ENCODE measurements around the gene COL23A1.

COL23A1 gene

DNA sequence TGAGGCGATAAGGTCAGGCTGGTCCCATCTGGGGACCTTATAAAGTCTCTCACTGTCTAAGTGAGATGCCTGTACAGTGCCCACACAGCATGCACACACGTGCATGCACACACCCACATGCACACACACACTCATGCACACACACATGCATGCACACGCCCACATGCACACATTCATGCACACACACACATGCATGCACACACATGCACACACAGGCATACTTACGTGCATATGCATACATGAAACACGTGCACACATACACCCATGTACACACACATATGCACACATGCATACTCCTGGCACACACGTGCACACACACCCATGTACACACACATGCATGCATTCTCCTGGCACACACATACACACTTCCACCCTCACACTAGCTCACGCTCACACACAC lies 12.2 kb downstream of the COL23A1 start:
- Mint-ChIP-seq H3K36me3 (ENCODE audit: low read depth) (no peaks in the 10 kb centered on the region), H3K27ac (no peak overlapping the region), H3K4me1 (ENCODE audit: low read depth) (no peaks in the 10 kb centered on the region), H3K4me3 (no peak overlapping the region), H3K9me3 (no peaks in the 10 kb centered on the region), H3K27me3 (ENCODE audit: low read depth) (peaks cover 30% of the 10 kb centered on the region)

DNA sequence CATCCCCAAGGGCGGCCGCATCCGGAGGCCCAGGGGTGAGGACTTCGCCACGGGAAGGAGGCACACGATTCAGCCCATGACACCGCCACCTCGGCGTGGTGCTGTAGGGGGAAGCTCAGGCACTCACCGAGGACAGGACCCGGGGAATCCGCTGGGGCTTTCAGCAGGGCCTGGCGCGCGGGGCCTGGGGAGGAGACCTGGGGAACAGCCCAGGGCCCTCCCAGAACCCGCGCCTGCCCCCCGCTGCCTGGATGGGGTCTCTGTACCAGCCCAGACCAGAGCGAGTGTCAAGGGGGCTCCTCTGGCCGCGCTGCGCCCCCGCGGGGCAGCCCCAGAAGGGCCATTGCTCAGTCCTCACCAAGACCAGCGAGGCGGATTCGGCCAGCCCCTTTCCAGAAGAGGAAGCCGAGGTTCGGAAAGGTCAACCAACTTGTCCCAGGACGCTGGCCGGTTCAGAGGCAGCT lies 12.8 kb downstream of the COL23A1 start:
- peaks cover 33% of the 10 kb centered on the region for H3K27me3 Mint-ChIP-seq (ENCODE audit: low read depth)
- no peaks in the 10 kb centered on the region for H3K4me1 Mint-ChIP-seq (ENCODE audit: low read depth)
- H3K9me3 Mint-ChIP-seq, result no peaks in the 10 kb centered on the region
- H3K36me3 Mint-ChIP-seq (ENCODE audit: low read depth), result no peaks in the 10 kb centered on the region
- H3K4me3 Mint-ChIP-seq, result no peak overlapping the region
- H3K27ac Mint-ChIP-seq, result no peak overlapping the region

DNA sequence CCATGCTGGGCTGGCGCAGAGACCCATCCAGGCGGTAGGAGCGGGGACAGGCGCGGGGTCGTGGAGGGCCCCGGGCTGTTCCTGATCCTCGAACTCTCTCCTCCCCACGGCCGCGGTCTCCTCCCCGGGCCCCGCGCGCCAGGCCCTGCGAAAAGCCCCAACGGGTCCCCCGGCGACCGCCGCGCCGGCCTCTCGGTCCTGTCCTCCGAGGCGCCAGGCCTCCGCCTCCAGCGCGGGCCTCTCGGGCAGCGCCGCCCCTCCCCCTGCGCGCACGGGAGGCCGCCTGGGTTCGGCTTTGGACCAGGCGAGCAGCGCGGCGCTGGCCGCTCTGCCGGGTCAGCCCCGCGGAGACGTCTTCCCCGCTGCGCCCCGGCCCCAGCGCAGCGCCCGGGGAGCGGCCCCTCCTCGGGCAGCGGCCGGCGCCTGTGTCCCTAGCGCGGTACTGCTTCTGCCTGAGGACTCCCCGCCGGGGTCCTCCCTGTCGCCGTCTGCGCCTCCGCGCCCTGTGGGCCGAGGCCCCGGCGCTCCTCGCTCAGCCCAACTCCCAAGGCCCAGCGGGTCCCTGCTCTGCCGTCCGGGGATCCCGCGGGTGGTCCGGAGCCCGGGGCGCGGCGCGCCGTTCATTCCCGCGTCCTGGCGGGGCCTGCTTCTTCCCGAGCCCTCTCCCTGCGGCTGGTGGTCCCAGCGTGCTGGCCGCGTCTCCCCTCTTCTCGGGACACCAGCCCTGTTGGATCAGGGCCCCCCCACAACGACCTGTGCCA lies 13.4 kb downstream of the COL23A1 start:
- Mint-ChIP-seq H3K4me3 (no peak overlapping the region), H3K9me3 (no peaks in the 10 kb centered on the region), H3K27me3 (ENCODE audit: low read depth) (peaks cover 33% of the 10 kb centered on the region), H3K4me1 (ENCODE audit: low read depth) (no peaks in the 10 kb centered on the region), H3K36me3 (ENCODE audit: low read depth) (no peaks in the 10 kb centered on the region), H3K27ac (no peak overlapping the region)

DNA sequence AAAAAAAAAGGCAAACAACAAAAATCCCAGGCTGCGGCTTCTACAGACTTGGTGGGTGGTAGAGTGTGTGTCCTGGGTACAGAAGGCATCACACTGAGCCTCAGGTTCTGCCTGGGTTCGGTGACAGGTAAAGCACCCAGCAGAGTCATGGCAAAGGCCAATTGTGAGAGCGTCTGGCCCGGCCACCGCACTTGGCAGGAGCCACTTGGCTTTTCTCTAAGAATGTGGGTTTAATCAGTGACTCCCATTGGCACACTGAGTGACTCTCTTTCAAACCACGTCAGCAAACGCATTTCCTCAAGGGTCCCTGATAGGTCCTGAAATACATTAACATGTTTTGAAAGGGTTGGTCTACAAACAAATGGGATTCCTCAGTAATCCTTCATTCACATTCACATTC lies 17.0 kb downstream of the COL23A1 start:
- Mint-ChIP-seq H3K27me3 (ENCODE audit: low read depth) (peaks cover 35% of the 10 kb centered on the region), H3K4me3 (no peak overlapping the region)

DNA sequence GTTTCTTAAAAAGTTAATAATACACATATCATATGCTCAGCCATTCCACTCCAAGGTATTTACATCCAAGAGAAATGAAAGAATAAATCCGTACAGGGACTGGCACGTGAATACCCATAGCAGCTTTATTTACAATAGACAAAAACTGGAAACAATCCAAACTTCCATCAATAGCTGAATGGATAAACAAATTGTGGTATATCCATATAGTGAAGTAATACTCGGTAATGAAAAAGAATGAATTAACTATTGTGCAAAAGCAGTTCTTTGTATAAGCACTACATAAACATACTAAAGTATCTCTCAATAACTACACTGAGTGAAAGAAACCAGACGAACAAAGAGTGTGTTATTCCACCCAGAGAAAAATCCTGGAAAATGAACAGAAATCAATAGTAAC lies 17.6 kb downstream of the COL23A1 start:
- H3K27me3 Mint-ChIP-seq (ENCODE audit: low read depth), result peaks cover 32% of the 10 kb centered on the region
- H3K4me3 Mint-ChIP-seq, result no peak overlapping the region
- no peaks in the 10 kb centered on the region for H3K36me3 Mint-ChIP-seq (ENCODE audit: low read depth)
- H3K27ac Mint-ChIP-seq, result no peak overlapping the region
- no peaks in the 10 kb centered on the region for H3K4me1 Mint-ChIP-seq (ENCODE audit: low read depth)
- H3K9me3 Mint-ChIP-seq, result peaks cover 3% of the 10 kb centered on the region

More for the DNA sequence above, 17.0 kb downstream of the COL23A1 start:
- Mint-ChIP-seq H3K9me3 (peaks cover 3% of the 10 kb centered on the region), H3K4me1 (ENCODE audit: low read depth) (no peaks in the 10 kb centered on the region), H3K27ac (no peak overlapping the region), H3K36me3 (ENCODE audit: low read depth) (no peaks in the 10 kb centered on the region)

DNA sequence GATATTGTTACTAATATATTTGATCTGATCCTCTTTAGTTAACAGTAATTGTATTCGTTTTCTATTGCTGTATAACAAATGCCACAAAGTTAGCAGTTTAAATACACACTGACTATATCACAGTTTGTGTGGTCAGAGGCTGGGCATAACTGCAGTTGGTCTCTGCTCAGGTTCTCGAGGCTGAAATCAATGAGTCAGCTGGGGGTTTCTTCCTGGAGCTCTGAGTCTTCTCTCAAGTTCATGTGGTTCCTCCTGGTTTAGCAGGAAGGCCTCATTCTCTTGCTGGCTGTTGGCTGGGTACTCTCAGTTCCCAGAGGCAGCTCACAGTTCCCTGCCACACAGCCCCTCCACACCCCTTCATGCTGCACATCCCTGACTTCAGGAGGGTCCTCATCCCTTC lies 20.7 kb downstream of the COL23A1 start:
- peaks cover 3% of the 10 kb centered on the region for H3K9me3 Mint-ChIP-seq

DNA sequence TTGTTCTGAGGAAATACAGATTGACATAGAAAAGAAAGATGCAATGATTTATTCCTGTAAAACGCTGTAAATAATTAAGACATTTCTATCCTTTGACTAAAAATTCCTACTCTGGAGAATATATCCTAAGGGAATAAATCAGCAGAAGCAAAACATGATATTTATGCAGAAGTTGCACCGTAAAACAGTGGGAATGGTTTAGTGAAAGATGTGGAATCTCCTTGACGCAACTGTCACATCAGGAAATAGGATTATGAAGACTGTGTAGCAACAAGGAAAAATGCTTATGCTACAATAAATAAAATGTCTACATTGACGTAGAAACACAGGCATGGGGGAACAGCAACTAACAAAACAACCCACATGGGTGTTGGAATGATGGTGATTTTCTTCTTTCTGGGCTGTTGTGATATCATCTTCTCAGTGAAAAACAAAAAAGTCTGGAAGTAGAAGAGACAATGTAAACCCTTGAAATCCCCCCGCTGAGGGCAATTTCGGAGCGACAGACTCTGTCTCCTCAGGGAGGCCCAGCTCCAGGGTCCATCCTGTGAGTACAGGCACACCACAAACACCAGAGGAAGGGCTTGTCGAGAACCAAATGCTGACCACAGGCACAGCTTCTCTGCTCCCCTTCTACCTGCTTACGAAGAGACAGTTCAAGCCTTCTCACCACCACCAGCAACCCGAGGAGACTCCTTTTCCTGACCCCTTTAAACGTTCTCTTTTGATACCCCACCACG lies 25.2 kb downstream of the COL23A1 start:
- no peaks in the 10 kb centered on the region for H3K36me3 Mint-ChIP-seq (ENCODE audit: low read depth)
- no peaks in the 10 kb centered on the region for H3K9me3 Mint-ChIP-seq

More for the DNA sequence above, 20.7 kb downstream of the COL23A1 start:
- H3K27ac Mint-ChIP-seq, result no peak overlapping the region
- H3K36me3 Mint-ChIP-seq (ENCODE audit: low read depth), result no peaks in the 10 kb centered on the region
- H3K4me1 Mint-ChIP-seq (ENCODE audit: low read depth), result no peaks in the 10 kb centered on the region
- H3K4me3 Mint-ChIP-seq, result no peak overlapping the region
- H3K27me3 Mint-ChIP-seq (ENCODE audit: low read depth), result peaks cover 19% of the 10 kb centered on the region

DNA sequence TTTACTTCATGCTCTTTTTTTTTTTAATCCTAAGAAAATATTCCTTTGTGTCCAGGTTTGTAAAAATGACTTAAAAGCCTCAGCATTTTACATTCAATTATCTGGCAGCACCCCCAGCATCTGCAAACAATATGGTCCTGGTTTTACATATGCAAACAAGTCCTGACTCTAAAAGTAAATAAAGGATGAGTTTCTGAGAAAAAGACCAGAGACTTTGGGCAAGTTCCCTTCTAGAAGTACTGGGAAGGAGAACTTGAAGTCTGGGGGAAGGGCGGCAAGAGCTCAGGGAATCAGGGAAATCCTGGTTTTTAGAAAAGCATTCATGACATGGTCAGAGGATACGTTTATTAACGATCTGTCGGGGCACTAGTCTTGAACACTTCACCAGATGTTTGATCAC lies 25.8 kb downstream of the COL23A1 start:
- no peaks in the 10 kb centered on the region for H3K36me3 Mint-ChIP-seq (ENCODE audit: low read depth)
- no peak overlapping the region for H3K27ac Mint-ChIP-seq
- H3K4me1 Mint-ChIP-seq (ENCODE audit: low read depth), result no peaks in the 10 kb centered on the region
- no peaks in the 10 kb centered on the region for H3K9me3 Mint-ChIP-seq
- no peak overlapping the region for H3K4me3 Mint-ChIP-seq
- H3K27me3 Mint-ChIP-seq (ENCODE audit: low read depth), result peaks cover 16% of the 10 kb centered on the region

More for the DNA sequence above, 25.2 kb downstream of the COL23A1 start:
- Mint-ChIP-seq H3K4me1 (ENCODE audit: low read depth) (no peaks in the 10 kb centered on the region), H3K4me3 (no peak overlapping the region), H3K27me3 (ENCODE audit: low read depth) (peaks cover 16% of the 10 kb centered on the region), H3K27ac (no peak overlapping the region)

DNA sequence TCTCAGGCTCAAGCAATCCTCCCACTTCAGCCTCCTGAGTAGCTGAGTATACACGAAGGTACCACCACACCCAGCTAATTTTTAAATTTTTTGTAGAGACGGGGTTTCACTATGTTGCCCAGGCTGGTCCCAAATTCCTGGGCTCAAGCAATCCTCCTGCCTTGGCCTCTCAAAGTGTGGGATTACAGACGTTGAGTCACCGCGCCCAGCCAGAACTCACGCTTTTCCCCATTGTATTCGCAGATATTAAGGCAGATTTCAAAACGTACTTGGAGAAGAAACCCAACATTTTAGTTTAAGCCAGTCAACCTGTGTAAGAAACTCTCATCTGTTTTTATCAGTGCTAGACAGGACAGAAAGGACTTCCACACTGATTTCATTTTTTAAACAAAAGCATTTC lies 26.6 kb downstream of the COL23A1 start:
- Mint-ChIP-seq H3K9me3 (no peaks in the 10 kb centered on the region), H3K36me3 (ENCODE audit: low read depth) (no peaks in the 10 kb centered on the region), H3K27ac (no peak overlapping the region), H3K27me3 (ENCODE audit: low read depth) (peaks cover 16% of the 10 kb centered on the region), H3K4me3 (no peak overlapping the region), H3K4me1 (ENCODE audit: low read depth) (no peaks in the 10 kb centered on the region)

DNA sequence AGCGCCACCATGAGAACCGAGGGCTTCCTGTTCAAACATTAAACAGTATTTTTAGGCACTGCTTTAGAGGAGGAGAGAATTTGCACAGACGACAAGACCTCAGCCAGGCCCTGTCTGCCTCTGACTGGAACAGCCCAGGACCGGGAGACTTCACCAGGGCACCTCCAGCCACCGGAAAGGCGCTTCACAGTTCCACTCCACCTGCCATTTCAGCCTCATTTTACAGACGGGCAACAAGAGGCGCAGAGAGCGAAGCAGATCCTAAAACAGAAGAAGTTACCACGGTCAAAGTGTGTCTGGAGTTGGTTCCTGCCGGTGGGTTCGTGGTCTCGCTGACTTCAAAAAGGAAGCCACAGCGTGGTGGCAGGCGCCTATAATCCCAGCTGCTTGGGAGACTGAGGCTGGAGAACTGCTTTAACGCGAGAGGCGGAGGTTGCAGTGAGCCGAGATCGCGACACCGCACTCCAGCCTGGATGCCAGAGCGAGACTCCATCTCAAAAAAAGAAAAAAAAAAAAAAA lies 28.4 kb downstream of the COL23A1 start:
- Mint-ChIP-seq H3K9me3 (no peaks in the 10 kb centered on the region), H3K4me3 (no peak overlapping the region), H3K27ac (no peak overlapping the region), H3K36me3 (ENCODE audit: low read depth) (no peaks in the 10 kb centered on the region), H3K27me3 (ENCODE audit: low read depth) (peaks cover 16% of the 10 kb centered on the region), H3K4me1 (ENCODE audit: low read depth) (no peaks in the 10 kb centered on the region)

DNA sequence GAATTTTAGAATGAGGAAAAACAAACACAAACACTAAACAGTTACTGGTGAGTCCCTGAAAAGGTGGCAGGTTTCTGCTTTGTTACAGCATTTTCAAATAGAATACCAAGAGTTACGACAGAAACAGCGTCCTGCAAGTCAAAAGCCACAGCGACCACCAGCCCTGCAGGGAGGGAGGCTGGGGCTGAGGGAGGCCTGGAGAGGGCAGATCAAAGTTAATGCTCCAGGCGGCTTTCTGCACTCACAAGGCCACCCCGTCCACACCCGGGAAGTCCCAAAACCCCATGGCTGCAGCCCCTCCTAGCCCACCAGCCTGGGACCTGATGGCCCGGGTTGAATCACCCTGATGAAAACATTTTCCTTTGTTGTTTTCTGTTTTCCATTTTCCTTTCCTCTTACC lies 29.3 kb downstream of the COL23A1 start:
- Mint-ChIP-seq H3K27me3 (ENCODE audit: low read depth) (peaks cover 16% of the 10 kb centered on the region), H3K27ac (no peak overlapping the region), H3K4me3 (no peak overlapping the region)

DNA sequence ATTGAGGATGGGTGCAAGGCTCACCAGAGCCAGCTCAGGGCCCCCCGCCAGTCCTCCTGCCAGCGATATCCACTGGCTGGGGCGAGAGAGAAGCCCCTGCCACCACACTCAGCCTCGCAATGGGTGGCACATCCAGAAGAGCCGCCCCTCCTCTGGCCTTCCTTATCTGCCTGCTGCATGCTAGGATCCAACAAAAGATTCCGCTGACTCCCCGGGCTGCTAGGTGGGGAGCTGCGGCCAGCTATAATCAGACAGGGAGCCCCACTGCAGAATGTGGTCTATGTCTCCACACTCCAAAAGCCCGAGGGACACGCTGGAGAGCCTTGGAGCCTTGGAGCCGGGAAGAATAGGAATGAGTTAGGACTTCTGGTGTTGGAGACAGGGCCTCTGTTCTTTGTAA lies 32.8 kb downstream of the COL23A1 start:
- H3K9me3 Mint-ChIP-seq, result no peaks in the 10 kb centered on the region
- H3K4me1 Mint-ChIP-seq (ENCODE audit: low read depth), result no peaks in the 10 kb centered on the region
- H3K27ac Mint-ChIP-seq, result no peak overlapping the region
- no peaks in the 10 kb centered on the region for H3K27me3 Mint-ChIP-seq (ENCODE audit: low read depth)
- no peak overlapping the region for H3K4me3 Mint-ChIP-seq
- no peaks in the 10 kb centered on the region for H3K36me3 Mint-ChIP-seq (ENCODE audit: low read depth)

More for the DNA sequence above, 29.3 kb downstream of the COL23A1 start:
- H3K4me1 Mint-ChIP-seq (ENCODE audit: low read depth), result no peaks in the 10 kb centered on the region
- no peaks in the 10 kb centered on the region for H3K36me3 Mint-ChIP-seq (ENCODE audit: low read depth)
- no peaks in the 10 kb centered on the region for H3K9me3 Mint-ChIP-seq

DNA sequence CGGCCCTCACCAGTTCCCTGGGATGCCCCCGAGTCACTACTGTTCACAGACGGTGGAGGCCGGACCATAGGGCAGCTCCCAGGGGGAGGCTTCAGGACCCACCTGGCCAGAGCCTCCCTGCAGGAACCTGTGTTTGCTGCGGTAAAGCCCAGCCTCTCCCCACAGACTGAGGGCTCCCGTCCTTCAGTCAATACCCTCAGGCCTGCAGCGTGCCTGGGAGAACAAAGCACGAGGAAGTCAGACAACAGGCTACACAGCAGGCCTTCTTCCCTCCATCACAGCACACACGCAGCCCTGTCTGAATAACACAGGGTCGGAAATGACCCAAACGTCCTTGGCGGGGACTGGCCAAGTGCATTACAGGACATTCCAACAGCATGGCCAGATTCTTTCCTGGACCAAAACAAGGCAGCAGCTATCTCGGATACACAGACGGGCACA lies 34.4 kb downstream of the COL23A1 start:
- no peak overlapping the region for H3K27ac Mint-ChIP-seq
- H3K27me3 Mint-ChIP-seq (ENCODE audit: low read depth), result no peaks in the 10 kb centered on the region
- H3K4me3 Mint-ChIP-seq, result no peak overlapping the region
- H3K36me3 Mint-ChIP-seq (ENCODE audit: low read depth), result no peaks in the 10 kb centered on the region
- H3K4me1 Mint-ChIP-seq (ENCODE audit: low read depth), result no peaks in the 10 kb centered on the region
- no peaks in the 10 kb centered on the region for H3K9me3 Mint-ChIP-seq

DNA sequence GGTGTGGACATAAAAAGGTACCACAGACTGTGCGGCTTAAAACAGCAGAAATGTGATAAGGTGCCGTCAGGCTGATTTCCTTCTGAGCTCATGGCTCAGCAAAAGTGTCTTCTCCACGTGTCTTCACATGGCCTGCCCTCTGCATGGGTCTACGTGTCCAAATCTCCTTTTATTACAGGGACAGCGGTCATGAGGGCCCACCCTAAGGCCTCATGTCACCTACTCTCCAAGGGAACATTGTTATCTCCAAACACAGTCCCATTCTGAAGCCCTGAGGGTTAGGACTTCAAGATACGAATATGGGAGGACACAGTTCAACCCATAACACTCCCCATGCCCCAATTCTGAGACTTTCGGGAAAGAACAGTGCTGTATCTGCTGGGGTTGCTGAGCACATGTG lies 35.2 kb downstream of the COL23A1 start:
- H3K27ac Mint-ChIP-seq, result no peak overlapping the region
- no peak overlapping the region for H3K4me3 Mint-ChIP-seq
- H3K27me3 Mint-ChIP-seq (ENCODE audit: low read depth), result no peaks in the 10 kb centered on the region
- H3K9me3 Mint-ChIP-seq, result no peaks in the 10 kb centered on the region
- H3K36me3 Mint-ChIP-seq (ENCODE audit: low read depth), result no peaks in the 10 kb centered on the region
- H3K4me1 Mint-ChIP-seq (ENCODE audit: low read depth), result no peaks in the 10 kb centered on the region

DNA sequence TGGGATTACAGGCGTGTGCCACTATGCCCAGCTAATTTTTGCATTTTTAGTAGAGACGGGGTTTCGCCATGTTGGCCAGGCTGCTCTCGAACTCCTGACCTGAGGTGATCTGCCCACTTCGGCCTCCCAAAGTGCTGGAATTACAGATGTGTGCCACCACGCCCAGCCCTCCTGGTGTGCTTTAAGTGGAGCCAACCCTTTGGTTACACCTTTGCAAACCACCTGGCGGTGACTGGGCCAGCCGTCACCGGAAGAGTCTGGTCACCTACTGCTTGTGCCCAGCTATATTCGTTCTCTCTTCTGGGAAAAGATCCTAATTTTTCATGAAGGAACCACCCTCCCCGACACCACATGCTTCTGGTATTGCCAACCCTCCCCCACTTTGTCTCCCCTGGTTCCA lies 35.9 kb downstream of the COL23A1 start:
- H3K27ac Mint-ChIP-seq, result no peak overlapping the region
- no peaks in the 10 kb centered on the region for H3K36me3 Mint-ChIP-seq (ENCODE audit: low read depth)
- no peak overlapping the region for H3K4me3 Mint-ChIP-seq
- H3K9me3 Mint-ChIP-seq, result no peaks in the 10 kb centered on the region
- H3K27me3 Mint-ChIP-seq (ENCODE audit: low read depth), result no peaks in the 10 kb centered on the region
- H3K4me1 Mint-ChIP-seq (ENCODE audit: low read depth), result no peaks in the 10 kb centered on the region
